Nephron progenitor cell (in vitro differentiated cells): ENCODE results near the gene PDGFRA.

Source experiments
- DNase-seq: peaks from one replicate; pipeline ENCODE4 v3.0.0; 2021
- H3K27ac Mint-ChIP-seq: 2 replicates; pipeline ENCODE4 v1.8.0; 2021; ENCODE audit warnings: mild to moderate bottlenecking, moderate library complexity, mixed read lengths
- H3K27me3 Mint-ChIP-seq: 2 replicates; pipeline ENCODE4 v1.8.0; 2021; ENCODE audit warnings: mild to moderate bottlenecking, low read depth, mixed read lengths; ENCODE audit not compliant: poor library complexity
- H3K36me3 Mint-ChIP-seq: 2 replicates; pipeline ENCODE4 v1.8.0; 2021; ENCODE audit warnings: low read depth, mixed read lengths
- H3K4me1 Mint-ChIP-seq: 2 replicates; pipeline ENCODE4 v1.8.0; 2021; ENCODE audit warnings: mixed read lengths
- H3K4me3 Mint-ChIP-seq: 2 replicates; pipeline ENCODE4 v1.8.0; 2021; ENCODE audit warnings: mild to moderate bottlenecking, moderate library complexity, mixed read lengths
- H3K9me3 Mint-ChIP-seq: 2 replicates; pipeline ENCODE4 v1.8.0; 2021; ENCODE audit warnings: mild to moderate bottlenecking, moderate library complexity, mixed read lengths
- TF ChIP-seq, protein P1 (sequence below): fragments of 200-600 bp; sonication (generic); IDR thresholded peaks from 2 replicates; pipeline ENCODE4 v1.5.0; 2021; ENCODE audit warnings: antibody characterized with exemption

The PDGFRA gene

GRCh38 chr4:54225598-54226403 is 3.3 kb upstream of the PDGFRA start:
- no peak for DNase-seq
- no peaks in the 10 kb centered on the region for H3K9me3 Mint-ChIP-seq
- TF ChIP-seq, protein P1, sequence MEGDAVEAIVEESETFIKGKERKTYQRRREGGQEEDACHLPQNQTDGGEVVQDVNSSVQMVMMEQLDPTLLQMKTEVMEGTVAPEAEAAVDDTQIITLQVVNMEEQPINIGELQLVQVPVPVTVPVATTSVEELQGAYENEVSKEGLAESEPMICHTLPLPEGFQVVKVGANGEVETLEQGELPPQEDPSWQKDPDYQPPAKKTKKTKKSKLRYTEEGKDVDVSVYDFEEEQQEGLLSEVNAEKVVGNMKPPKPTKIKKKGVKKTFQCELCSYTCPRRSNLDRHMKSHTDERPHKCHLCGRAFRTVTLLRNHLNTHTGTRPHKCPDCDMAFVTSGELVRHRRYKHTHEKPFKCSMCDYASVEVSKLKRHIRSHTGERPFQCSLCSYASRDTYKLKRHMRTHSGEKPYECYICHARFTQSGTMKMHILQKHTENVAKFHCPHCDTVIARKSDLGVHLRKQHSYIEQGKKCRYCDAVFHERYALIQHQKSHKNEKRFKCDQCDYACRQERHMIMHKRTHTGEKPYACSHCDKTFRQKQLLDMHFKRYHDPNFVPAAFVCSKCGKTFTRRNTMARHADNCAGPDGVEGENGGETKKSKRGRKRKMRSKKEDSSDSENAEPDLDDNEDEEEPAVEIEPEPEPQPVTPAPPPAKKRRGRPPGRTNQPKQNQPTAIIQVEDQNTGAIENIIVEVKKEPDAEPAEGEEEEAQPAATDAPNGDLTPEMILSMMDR, result no peak
- peaks cover 4% of the 10 kb centered on the region for H3K36me3 Mint-ChIP-seq
- H3K4me1 Mint-ChIP-seq, result peaks cover 52% of the 10 kb centered on the region
- peaks cover 24% of the 10 kb centered on the region for H3K27me3 Mint-ChIP-seq
- H3K27ac Mint-ChIP-seq, result peak overlapping the region; percentile 95
- H3K4me3 Mint-ChIP-seq, result peak overlapping the region; percentile 94

DNA sequence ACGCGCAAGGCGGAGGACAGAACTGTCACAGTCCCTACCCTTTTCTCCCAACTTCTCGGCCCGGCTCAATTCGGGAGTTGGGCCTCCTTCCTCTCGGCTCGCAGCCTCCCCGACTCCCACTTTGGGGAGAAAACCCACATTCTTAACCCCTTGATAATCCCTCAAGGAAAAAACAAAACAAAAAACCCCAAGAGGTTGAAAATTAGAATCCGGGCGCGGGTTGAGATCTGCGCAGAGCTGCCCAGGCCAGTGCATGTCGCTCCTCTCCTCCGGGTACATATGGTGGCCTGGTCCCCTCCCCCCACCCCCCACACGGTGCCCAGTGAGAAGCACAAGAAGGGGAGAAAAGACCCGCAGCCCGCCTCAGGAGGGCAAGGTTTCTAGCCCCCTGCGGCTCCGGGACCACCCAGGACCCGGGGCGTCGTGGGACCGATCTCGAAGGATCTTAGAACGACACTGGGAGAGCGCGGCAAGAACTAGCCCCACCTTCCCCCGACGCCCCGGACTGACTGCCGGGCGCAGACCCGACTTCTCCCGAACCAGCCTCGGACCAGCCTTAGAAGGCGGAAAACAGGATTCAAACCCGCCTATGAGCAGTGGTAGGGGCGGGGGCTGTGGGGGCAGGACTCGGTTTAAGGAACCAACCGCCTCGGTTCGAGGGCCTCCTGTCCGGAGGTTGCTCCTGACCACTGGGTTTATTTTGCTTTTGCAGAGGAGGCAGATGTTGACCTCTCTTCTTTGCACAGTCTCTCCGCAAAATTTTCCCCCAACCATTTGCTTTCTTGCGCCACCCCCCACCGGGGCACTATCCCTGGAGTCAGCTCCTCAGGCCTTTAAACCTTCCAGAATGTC is 2.5 kb upstream of the PDGFRA start:
- Mint-ChIP-seq H3K4me1 (peaks cover 60% of the 10 kb centered on the region), H3K36me3 (peaks cover 4% of the 10 kb centered on the region), H3K27me3 (peaks cover 27% of the 10 kb centered on the region), H3K9me3 (no peaks in the 10 kb centered on the region), H3K27ac (peak overlapping the region; percentile 97), H3K4me3 (peak overlapping the region; percentile 94)
- DNase-seq, result peak; percentile 47
- TF ChIP-seq, protein P1, result no peak

GRCh38 chr4:54227256-54228055 is 1.6 kb upstream of the PDGFRA start:
- DNase-seq, result peak; percentile 67
- Mint-ChIP-seq H3K9me3 (no peaks in the 10 kb centered on the region), H3K27ac (peak overlapping the region; percentile 97), H3K36me3 (peaks cover 4% of the 10 kb centered on the region), H3K4me1 (peaks cover 61% of the 10 kb centered on the region), H3K4me3 (peak overlapping the region; percentile 94), H3K27me3 (peaks cover 25% of the 10 kb centered on the region)
- TF ChIP-seq, protein P1, result no peak

GRCh38 chr4:54228056-54228527 is 1.0 kb upstream of the PDGFRA start:
- peaks cover 61% of the 10 kb centered on the region for H3K4me1 Mint-ChIP-seq
- H3K27me3 Mint-ChIP-seq, result peaks cover 22% of the 10 kb centered on the region
- H3K4me3 Mint-ChIP-seq, result peak overlapping the region; percentile 94
- H3K27ac Mint-ChIP-seq, result peak overlapping the region; percentile 97
- DNase-seq, result peak; percentile 91
- H3K9me3 Mint-ChIP-seq, result no peaks in the 10 kb centered on the region
- H3K36me3 Mint-ChIP-seq, result peaks cover 4% of the 10 kb centered on the region
- TF ChIP-seq, protein P1, result peak; percentile 74

- H3K9me3 Mint-ChIP-seq, result no peaks in the 10 kb centered on the region
- peak overlapping the region; percentile 41 for H3K27ac Mint-ChIP-seq
- H3K4me1 Mint-ChIP-seq, result peaks cover 61% of the 10 kb centered on the region
- H3K4me3 Mint-ChIP-seq, result peak overlapping the region; percentile 94
- TF ChIP-seq, protein P1, result no peak
- peaks cover 22% of the 10 kb centered on the region for H3K27me3 Mint-ChIP-seq
- no peak for DNase-seq
- peaks cover 4% of the 10 kb centered on the region for H3K36me3 Mint-ChIP-seq
Observed at GRCh38 chr4:54228546-54228945, 547 bp upstream of the PDGFRA start.
